ENCODE measurements around the gene ZNF467.
A peak's percentile ranks its signal among the peaks of the same experiment; 100 is the strongest.

Gene ZNF467

GRCh38 chr7:149809215-149809614, 35.8 kb upstream of the ZNF467 start:
- DNase-seq (ENCODE audit: low read depth in 3 of 3), result no peak

GRCh38 chr7:149808311-149808710, 34.9 kb upstream of the ZNF467 start:
- no peak for DNase-seq (ENCODE audit: low read depth in 3 of 3)

- no peak for DNase-seq (ENCODE audit: low read depth in 3 of 3)
These were observed 33.3 kb upstream of the ZNF467 start for GRCh38 chr7:149806726-149807125.

- no peak for DNase-seq (ENCODE audit: low read depth in 3 of 3)
These were observed 30.7 kb upstream of the ZNF467 start for GRCh38 chr7:149804106-149804505.

- no peak for DNase-seq (ENCODE audit: low read depth in 3 of 3)
These were observed 30.2 kb upstream of the ZNF467 start for GRCh38 chr7:149803551-149804074.

GRCh38 chr7:149802966-149803365, 29.6 kb upstream of the ZNF467 start:
- no peak for DNase-seq (ENCODE audit: low read depth in 3 of 3)

- no peak for DNase-seq (ENCODE audit: low read depth in 3 of 3)
These were observed 28.4 kb upstream of the ZNF467 start for GRCh38 chr7:149801816-149802215.

- DNase-seq (ENCODE audit: low read depth in 3 of 3), result no peak
These were observed 27.7 kb upstream of the ZNF467 start for GRCh38 chr7:149801002-149801566.

- DNase-seq (ENCODE audit: low read depth in 3 of 3), result no peak
These were observed 26.8 kb upstream of the ZNF467 start for GRCh38 chr7:149800169-149800555.

GRCh38 chr7:149799397-149800168, 26.2 kb upstream of the ZNF467 start:
- DNase-seq (ENCODE audit: low read depth in 3 of 3), result peak; percentile 18 to 43 (median 33)

GRCh38 chr7:149797771-149798170, 24.4 kb upstream of the ZNF467 start:
- no peak for DNase-seq (ENCODE audit: low read depth in 3 of 3)

GRCh38 chr7:149796287-149796860, 23.0 kb upstream of the ZNF467 start:
- no peak for DNase-seq (ENCODE audit: low read depth in 3 of 3)

GRCh38 chr7:149795126-149795525, 21.7 kb upstream of the ZNF467 start:
- DNase-seq (ENCODE audit: low read depth in 3 of 3), result no peak

- DNase-seq (ENCODE audit: low read depth in 3 of 3), result no peak
These were observed 21.3 kb upstream of the ZNF467 start for GRCh38 chr7:149794661-149795060.

- DNase-seq (ENCODE audit: low read depth in 3 of 3), result no peak
These were observed 19.9 kb upstream of the ZNF467 start for GRCh38 chr7:149793261-149793660.

GRCh38 chr7:149792220-149792595, 18.8 kb upstream of the ZNF467 start:
- DNase-seq (ENCODE audit: low read depth in 3 of 3), result no peak

- no peak for DNase-seq (ENCODE audit: low read depth in 3 of 3)
These were observed 18.2 kb upstream of the ZNF467 start for GRCh38 chr7:149791411-149792219.

- no peak for DNase-seq (ENCODE audit: low read depth in 3 of 3)
These were observed 17.5 kb upstream of the ZNF467 start for GRCh38 chr7:149790754-149791360.

- no peak for DNase-seq (ENCODE audit: low read depth in 3 of 3)
These were observed 16.8 kb upstream of the ZNF467 start for GRCh38 chr7:149790146-149790548.

- no peak for DNase-seq (ENCODE audit: low read depth in 3 of 3)
These were observed 15.7 kb upstream of the ZNF467 start for GRCh38 chr7:149789101-149789500.

- no peak for DNase-seq (ENCODE audit: low read depth in 3 of 3)
These were observed 15.0 kb upstream of the ZNF467 start for GRCh38 chr7:149788300-149788851.

Measured in stimulated activated CD4-positive, alpha-beta T cell treated with anti-CD3 and anti-CD28 coated beads, TNF-alpha, amount 100 ng/mL, for 4 hours (primary cell).